DOHH2 (cell line): ENCODE results near the gene LHX3.

Experiments
- H3F3A ChIP-seq: fragments of 200-600 bp; sonication (generic), shearing (Covaris generic); 2 replicates; pipeline ENCODE4 v1.6.0; 2016; ENCODE audit warnings: antibody characterized with exemption, mild to moderate bottlenecking; ENCODE audit not compliant: control insufficient read depth, insufficient read depth
- H3K27ac ChIP-seq: fragments of 200-600 bp; sonication (generic); 2 replicates; pipeline ENCODE4 v1.5.1; 2014; ENCODE audit warnings: low read depth, mild to moderate bottlenecking, low read length, moderate library complexity
- H3K27me3 ChIP-seq: fragments of 200-600 bp; sonication (generic); 2 replicates; pipeline ENCODE4 v1.6.1; 2014; ENCODE audit warnings: mild to moderate bottlenecking, low read length, mixed read lengths; ENCODE audit not compliant: control insufficient read depth
- H3K36me3 ChIP-seq: fragments of 200-600 bp; sonication (generic); 2 replicates; pipeline ENCODE4 v1.6.1; 2014; ENCODE audit warnings: mild to moderate bottlenecking, low read length, moderate library complexity, mixed read lengths; ENCODE audit not compliant: control insufficient read depth
- H3K4me1 ChIP-seq: fragments of 200-600 bp; sonication (generic); 2 replicates; pipeline ENCODE4 v1.6.1; 2014; ENCODE audit warnings: mild to moderate bottlenecking, low read length, mixed read lengths; ENCODE audit not compliant: control insufficient read depth
- H3K4me2 ChIP-seq: fragments of 200-600 bp; sonication (generic); 2 replicates; pipeline ENCODE4 v1.6.0; 2014; ENCODE audit warnings: mild to moderate bottlenecking, low read length, moderate library complexity
- H3K4me3 ChIP-seq: fragments of 200-600 bp; sonication (generic); 2 replicates; pipeline ENCODE4 v1.5.1; 2014; ENCODE audit warnings: mild to moderate bottlenecking, low read length, mixed read lengths
- H3K79me2 ChIP-seq: fragments of 200-600 bp; sonication (generic); 2 replicates; pipeline ENCODE4 v1.6.1; 2014; ENCODE audit warnings: mild to moderate bottlenecking, low read length, mixed read lengths; ENCODE audit not compliant: control insufficient read depth
- H3K9me2 ChIP-seq: fragments of 200-600 bp; sonication (generic); replicated peaks from 2 replicates; pipeline ENCODE4 v1.6.1; 2014; ENCODE audit warnings: mild to moderate bottlenecking, low read length, mixed read lengths; ENCODE audit not compliant: control insufficient read depth
- H3K9me3 ChIP-seq: fragments of 200-600 bp; sonication (generic); 2 replicates; pipeline ENCODE4 v1.6.1; 2014; ENCODE audit warnings: antibody characterized with exemption, low read length, mixed read lengths; ENCODE audit not compliant: control insufficient read depth, insufficient read depth
- H4K20me1 ChIP-seq: fragments of 200-600 bp; sonication (generic); 2 replicates; pipeline ENCODE4 v1.6.0; 2014; ENCODE audit warnings: low read depth, mild to moderate bottlenecking, antibody characterized with exemption, low read length, moderate library complexity; ENCODE audit not compliant: control insufficient read depth, insufficient read depth
- CTCF ChIP-seq: fragments of 200-600 bp; sonication (generic); IDR thresholded peaks from one replicate; pipeline ENCODE4 v1.5.1; 2014; ENCODE audit warnings: antibody characterized with exemption, mild to moderate bottlenecking, low read depth, low read length; ENCODE audit not compliant: poor library complexity, severe bottlenecking
- EZH2phosphoT487 ChIP-seq: fragments of 200-600 bp; sonication (generic); IDR thresholded peaks from 2 replicates; pipeline ENCODE4 v1.6.1; 2017; ENCODE audit warnings: borderline replicate concordance, mild to moderate bottlenecking, antibody characterized with exemption, low read length, moderate library complexity, mixed read lengths

Gene LHX3

GRCh38 chr9:136159851-136160250, 45.1 kb downstream of the LHX3 start:
- H3K27me3 ChIP-seq = no peaks in the 10 kb centered on the region
- H3K36me3 ChIP-seq = no peaks in the 10 kb centered on the region
- no peaks in the 10 kb centered on the region for H3K4me1 ChIP-seq
- H3F3A ChIP-seq = no peaks in the 10 kb centered on the region
- no peak overlapping the region for H3K4me3 ChIP-seq
- no peaks in the 10 kb centered on the region for H3K79me2 ChIP-seq
- peaks cover 3% of the 10 kb centered on the region for H3K9me3 ChIP-seq
- no peak overlapping the region for H3K4me2 ChIP-seq
- H4K20me1 ChIP-seq = no peaks in the 10 kb centered on the region
- TF ChIP-seq CTCF (no peak), EZH2phosphoT487 (no peak)
- H3K9me2 ChIP-seq = no peaks in the 10 kb centered on the region
- H3K27ac ChIP-seq = no peak overlapping the region

GRCh38 chr9:136157477-136158265, 47.3 kb downstream of the LHX3 start:
- H3K4me2 ChIP-seq = no peak overlapping the region
- no peaks in the 10 kb centered on the region for H3K9me3 ChIP-seq
- H4K20me1 ChIP-seq = no peaks in the 10 kb centered on the region
- no peak overlapping the region for H3K27ac ChIP-seq
- no peaks in the 10 kb centered on the region for H3F3A ChIP-seq
- H3K4me3 ChIP-seq = no peak overlapping the region
- no peaks in the 10 kb centered on the region for H3K36me3 ChIP-seq
- no peaks in the 10 kb centered on the region for H3K9me2 ChIP-seq
- H3K4me1 ChIP-seq = no peaks in the 10 kb centered on the region
- H3K27me3 ChIP-seq = no peaks in the 10 kb centered on the region
- H3K79me2 ChIP-seq = no peaks in the 10 kb centered on the region
- TF ChIP-seq CTCF (no peak), EZH2phosphoT487 (no peak)

- Histone ChIP-seq H3K36me3 (no peaks in the 10 kb centered on the region), H3K4me1 (no peaks in the 10 kb centered on the region), H3K9me3 (no peaks in the 10 kb centered on the region), H3K4me2 (no peak overlapping the region), H3K27me3 (no peaks in the 10 kb centered on the region), H3K79me2 (no peaks in the 10 kb centered on the region), H3F3A (no peaks in the 10 kb centered on the region), H3K27ac (no peak overlapping the region), H3K4me3 (no peak overlapping the region), H4K20me1 (no peaks in the 10 kb centered on the region), H3K9me2 (no peaks in the 10 kb centered on the region)
- TF ChIP-seq EZH2phosphoT487 (no peak), CTCF (no peak)
These were observed 48.5 kb downstream of the LHX3 start for GRCh38 chr9:136156209-136157120.
